Prostate gland (tissue), 2 donors: ENCODE data around the gene ATP5MC2. TPM values are rescaled to one million over a fixed set of nuclear protein-coding genes. Genes with fewer than 3 reads are reported as not detected.

Experiments used
- total RNA-seq, 2 donors: library from RNA; depleted of rRNA; stranded (reverse); fragments of >200 nt; gene quantifications; one replicate each; pipeline ENCODE4 v1.1.0, GENCODE V29; 2016

Gene ATP5MC2
- total RNA-seq, 2 donors from 2014 or later = 419 to 728 TPM

Other genes with a start within 250 kb of the ATP5MC2 start
- 100 to 1,000 TPM in 1 of 2 donors, 10 to 100 TPM in 1; 98.8 to 104 TPM for gene PRR13, start 234.3 kb downstream of the ATP5MC2 start, total RNA-seq
- 100 to 1,000 TPM; 322 to 534 TPM for gene PCBP2, start 224.0 kb downstream of the ATP5MC2 start, total RNA-seq
- 10 to 100 TPM in 1 of 2 donors, 1 to 10 TPM in 1; 4.3 to 30.9 TPM for gene MAP3K12, start 176.6 kb downstream of the ATP5MC2 start, total RNA-seq
- gene TARBP2, start 174.8 kb downstream of the ATP5MC2 start, total RNA-seq = 10 to 100 TPM; 23.4 to 45.7 TPM
- not detected for gene NPFF, start 168.6 kb downstream of the ATP5MC2 start, total RNA-seq
- gene ATF7, start 49.7 kb downstream of the ATP5MC2 start, total RNA-seq = 10 to 100 TPM; 37.9 to 46.7 TPM
- gene CALCOCO1, start 51.4 kb upstream of the ATP5MC2 start, total RNA-seq = 100 to 1,000 TPM; 108 to 194 TPM
- gene CISTR, start 75.9 kb upstream of the ATP5MC2 start, total RNA-seq = not detected